ENCODE data around the gene PRDM13.

GRCh38 chr6:99605074-99605734 lies 1.4 kb upstream of the PRDM13 start:
- TF ChIP-seq CTCF (IDR thresholded peaks at IDR 0.05), result no peak
- TF ChIP-seq POLR2A (IDR thresholded peaks at IDR 0.05), result no peak
